ENCODE data around the gene NEBL. TPM values are rescaled to one million over a fixed set of nuclear protein-coding genes. Genes with fewer than 3 reads are reported as not detected.

NEBL gene
- total RNA-seq, 1 experiment from 2014 or later = 11.2 TPM

GRCh38 chr10:20744821-20745220, 152.3 kb downstream of the NEBL start:
- BruUV-seq (replicated peaks) = no TSS peak
- CTCF ChIA-PET = no interaction called here
- DNase-seq = no peak
- H3K27ac Mint-ChIP-seq (ENCODE audit: unreplicated experiment) = no peak overlapping the region
- intact Hi-C loops (cut with micrococcal nuclease; ENCODE audit: unreplicated experiment) = no loop called here
- H3K4me1 Mint-ChIP-seq (ENCODE audit: low read depth, unreplicated experiment) = no peaks in the 10 kb centered on the region
- no peak overlapping the region for H3K4me3 Mint-ChIP-seq (ENCODE audit: low read depth, unreplicated experiment)
- peaks cover 18% of the 10 kb centered on the region for H3K27me3 Mint-ChIP-seq (ENCODE audit: unreplicated experiment)
- H3K36me3 Mint-ChIP-seq (ENCODE audit: insufficient read depth, unreplicated experiment) = no peaks in the 10 kb centered on the region
- peaks cover 5% of the 10 kb centered on the region for H3K9me3 Mint-ChIP-seq (ENCODE audit: low read depth, unreplicated experiment)
- no peak for TF ChIP-seq CTCF (IDR thresholded peaks at IDR 0.05; ENCODE audit: unreplicated experiment)

GRCh38 chr10:20743942-20744341, 153.2 kb downstream of the NEBL start:
- no peak for DNase-seq
- intact Hi-C loops (cut with micrococcal nuclease; ENCODE audit: unreplicated experiment) = no loop called here
- no peak overlapping the region for H3K4me3 Mint-ChIP-seq (ENCODE audit: low read depth, unreplicated experiment)
- TF ChIP-seq CTCF (IDR thresholded peaks at IDR 0.05; ENCODE audit: unreplicated experiment) = no peak
- H3K36me3 Mint-ChIP-seq (ENCODE audit: insufficient read depth, unreplicated experiment) = no peaks in the 10 kb centered on the region
- H3K27ac Mint-ChIP-seq (ENCODE audit: unreplicated experiment) = no peak overlapping the region
- H3K4me1 Mint-ChIP-seq (ENCODE audit: low read depth, unreplicated experiment) = no peaks in the 10 kb centered on the region
- H3K27me3 Mint-ChIP-seq (ENCODE audit: unreplicated experiment) = peaks cover 18% of the 10 kb centered on the region
- CTCF ChIA-PET = no interaction called here
- no TSS peak for BruUV-seq (replicated peaks)
- peaks cover 3% of the 10 kb centered on the region for H3K9me3 Mint-ChIP-seq (ENCODE audit: low read depth, unreplicated experiment)

GRCh38 chr10:20742737-20743541, 154.2 kb downstream of the NEBL start:
- peaks cover 3% of the 10 kb centered on the region for H3K9me3 Mint-ChIP-seq (ENCODE audit: low read depth, unreplicated experiment)
- no peak for TF ChIP-seq CTCF (IDR thresholded peaks at IDR 0.05; ENCODE audit: unreplicated experiment)
- no peaks in the 10 kb centered on the region for H3K4me1 Mint-ChIP-seq (ENCODE audit: low read depth, unreplicated experiment)
- intact Hi-C loops (cut with micrococcal nuclease; ENCODE audit: unreplicated experiment) = no loop called here
- H3K27me3 Mint-ChIP-seq (ENCODE audit: unreplicated experiment) = peaks cover 18% of the 10 kb centered on the region
- H3K27ac Mint-ChIP-seq (ENCODE audit: unreplicated experiment) = no peak overlapping the region
- no peak for DNase-seq
- H3K36me3 Mint-ChIP-seq (ENCODE audit: insufficient read depth, unreplicated experiment) = no peaks in the 10 kb centered on the region
- CTCF ChIA-PET = no interaction called here
- H3K4me3 Mint-ChIP-seq (ENCODE audit: low read depth, unreplicated experiment) = no peak overlapping the region
- BruUV-seq (replicated peaks) = no TSS peak

GRCh38 chr10:20740120-20740519, 157.0 kb downstream of the NEBL start:
- Mint-ChIP-seq H3K27me3 (ENCODE audit: unreplicated experiment) (peaks cover 18% of the 10 kb centered on the region), H3K4me3 (ENCODE audit: low read depth, unreplicated experiment) (no peak overlapping the region), H3K4me1 (ENCODE audit: low read depth, unreplicated experiment) (no peaks in the 10 kb centered on the region), H3K27ac (ENCODE audit: unreplicated experiment) (no peak overlapping the region), H3K36me3 (ENCODE audit: insufficient read depth, unreplicated experiment) (no peaks in the 10 kb centered on the region), H3K9me3 (ENCODE audit: low read depth, unreplicated experiment) (peaks cover 3% of the 10 kb centered on the region)
- no TSS peak for BruUV-seq (replicated peaks)
- TF ChIP-seq CTCF (IDR thresholded peaks at IDR 0.05; ENCODE audit: unreplicated experiment) = no peak
- CTCF ChIA-PET = no interaction called here
- intact Hi-C loops (cut with micrococcal nuclease; ENCODE audit: unreplicated experiment) = no loop called here
- no peak for DNase-seq
